AG04450 (cell line): ENCODE results near the gene LMBRD2. TPM values are rescaled to one million over a fixed set of nuclear protein-coding genes. Genes with fewer than 3 reads are reported as not detected.

ENCODE experiments used
- CTCF ChIA-PET: fragments of 300-600, 350-600 bp; formaldehyde crosslinking; extraction: SDS; loops from one replicate; lab custom pipeline; 2022; ENCODE audit warnings: antibody characterized with exemption, inconsistent platforms; lab: Charles Lee
- POLR2A ChIA-PET: fragments of 350-600 bp; formaldehyde crosslinking; extraction: SDS; loops from one replicate; lab custom pipeline; 2021; ENCODE audit warnings: antibody characterized with exemption, inconsistent platforms; lab: Yijun Ruan, JAX
- DNase-seq: peaks from one replicate; pipeline ENCODE4 v3.0.0-alpha.2; 2011; ENCODE audit warnings: low read depth, low spot score
- H3K27ac ChIP-seq: one replicate; pipeline ENCODE4 v1.5.1; 2012; ENCODE audit warnings: low read depth, low read length, control low read depth
- H3K27me3 ChIP-seq: one replicate; pipeline ENCODE4 v1.6.0; 2012; ENCODE audit warnings: low read length; ENCODE audit not compliant: control insufficient read depth, insufficient read depth
- H3K4me3 ChIP-seq: 2 replicates; pipeline ENCODE4 v1.5.1; 2011; ENCODE audit warnings: mild to moderate bottlenecking, low read depth, low read length, control low read depth
- H3K9me3 ChIP-seq: 2 replicates; pipeline ENCODE4 v1.5.1; 2012; ENCODE audit warnings: low read length; ENCODE audit not compliant: control insufficient read depth, insufficient read depth
- polyA plus RNA-seq: library from polyadenylated mRNA; depleted of rRNA; stranded (reverse); fragments of >200 nt; gene quantifications from 2 replicates; pipeline ENCODE4 v1.2.3, GENCODE V29; 2011
- TF ChIP-seq, protein P1 (sequence below): IDR thresholded peaks from 2 replicates; pipeline ENCODE4 v1.5.1; 2011; ENCODE audit warnings: low read depth, low read length, control low read depth, inconsistent platforms

LMBRD2 gene
- polyA plus RNA-seq, 1 experiment, result 5.3 TPM

DNA sequence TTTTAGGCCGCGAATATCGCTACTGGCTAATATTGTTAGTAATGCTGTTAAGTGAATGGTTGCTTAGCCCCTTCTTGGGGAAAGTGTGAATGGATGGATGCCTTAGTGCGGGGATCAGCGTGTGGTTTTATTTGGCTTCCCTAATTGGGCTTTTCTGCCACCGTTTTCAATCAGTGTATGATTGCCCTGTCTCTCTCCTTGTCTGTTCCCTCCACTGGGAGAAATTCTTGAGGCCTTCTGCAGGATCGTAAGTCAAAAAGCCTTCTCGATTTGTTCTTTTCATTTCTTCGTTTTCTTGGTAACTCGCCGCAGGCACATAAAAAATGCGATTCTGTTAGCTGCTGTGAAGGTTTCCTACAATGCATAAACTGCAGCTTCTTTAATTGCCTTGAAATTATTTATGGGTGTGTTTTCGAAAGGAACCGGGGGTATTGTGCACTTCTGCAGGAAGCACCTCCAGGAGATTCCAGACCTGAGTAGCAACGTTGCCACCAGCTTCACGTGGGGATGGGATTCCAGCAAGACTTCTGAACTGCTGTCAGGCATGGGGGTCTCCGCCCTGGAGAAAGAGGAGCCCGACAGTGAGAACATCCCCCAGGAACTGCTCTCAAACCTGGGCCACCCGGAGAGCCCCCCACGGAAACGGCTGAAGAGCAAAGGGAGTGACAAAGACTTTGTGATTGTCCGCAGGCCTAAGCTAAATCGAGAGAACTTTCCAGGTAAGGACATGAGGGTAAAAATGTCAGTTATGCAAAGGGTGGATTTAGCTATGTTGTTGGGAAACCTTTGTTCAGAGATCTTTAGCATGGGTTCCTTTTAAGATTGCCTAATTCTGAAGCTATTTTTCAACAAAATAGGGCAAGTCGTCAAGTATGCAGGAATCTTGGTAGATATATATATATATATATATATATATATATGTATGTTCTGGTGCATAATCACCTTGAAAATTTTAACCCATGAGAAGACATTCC lies 924 bp upstream of the LMBRD2 start:
- TF ChIP-seq, protein P1, sequence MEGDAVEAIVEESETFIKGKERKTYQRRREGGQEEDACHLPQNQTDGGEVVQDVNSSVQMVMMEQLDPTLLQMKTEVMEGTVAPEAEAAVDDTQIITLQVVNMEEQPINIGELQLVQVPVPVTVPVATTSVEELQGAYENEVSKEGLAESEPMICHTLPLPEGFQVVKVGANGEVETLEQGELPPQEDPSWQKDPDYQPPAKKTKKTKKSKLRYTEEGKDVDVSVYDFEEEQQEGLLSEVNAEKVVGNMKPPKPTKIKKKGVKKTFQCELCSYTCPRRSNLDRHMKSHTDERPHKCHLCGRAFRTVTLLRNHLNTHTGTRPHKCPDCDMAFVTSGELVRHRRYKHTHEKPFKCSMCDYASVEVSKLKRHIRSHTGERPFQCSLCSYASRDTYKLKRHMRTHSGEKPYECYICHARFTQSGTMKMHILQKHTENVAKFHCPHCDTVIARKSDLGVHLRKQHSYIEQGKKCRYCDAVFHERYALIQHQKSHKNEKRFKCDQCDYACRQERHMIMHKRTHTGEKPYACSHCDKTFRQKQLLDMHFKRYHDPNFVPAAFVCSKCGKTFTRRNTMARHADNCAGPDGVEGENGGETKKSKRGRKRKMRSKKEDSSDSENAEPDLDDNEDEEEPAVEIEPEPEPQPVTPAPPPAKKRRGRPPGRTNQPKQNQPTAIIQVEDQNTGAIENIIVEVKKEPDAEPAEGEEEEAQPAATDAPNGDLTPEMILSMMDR, result no peak
- no peak overlapping the region for H3K27ac ChIP-seq
- no peak for DNase-seq
- H3K9me3 ChIP-seq, result 0 out of 2 replicates have a peak, but pooled peaks cover 2% of the 10 kb centered on the region
- peak overlapping the region; percentile 82 for H3K4me3 ChIP-seq
- ChIA-PET POLR2A (interaction anchor here (0.7 kb wide), 2 partner anchors 22 to 293 kb away, joined by 3 read pairs; no protein-coding TSS in a partner anchor), CTCF (interaction anchor here (0.6 to 3.7 kb wide), 9 partner anchors 17 to 155 kb away, joined by 3 to 31 read pairs (median 4); partner anchors contain the start of gene NADK2)
- no peaks in the 10 kb centered on the region for H3K27me3 ChIP-seq

DNA sequence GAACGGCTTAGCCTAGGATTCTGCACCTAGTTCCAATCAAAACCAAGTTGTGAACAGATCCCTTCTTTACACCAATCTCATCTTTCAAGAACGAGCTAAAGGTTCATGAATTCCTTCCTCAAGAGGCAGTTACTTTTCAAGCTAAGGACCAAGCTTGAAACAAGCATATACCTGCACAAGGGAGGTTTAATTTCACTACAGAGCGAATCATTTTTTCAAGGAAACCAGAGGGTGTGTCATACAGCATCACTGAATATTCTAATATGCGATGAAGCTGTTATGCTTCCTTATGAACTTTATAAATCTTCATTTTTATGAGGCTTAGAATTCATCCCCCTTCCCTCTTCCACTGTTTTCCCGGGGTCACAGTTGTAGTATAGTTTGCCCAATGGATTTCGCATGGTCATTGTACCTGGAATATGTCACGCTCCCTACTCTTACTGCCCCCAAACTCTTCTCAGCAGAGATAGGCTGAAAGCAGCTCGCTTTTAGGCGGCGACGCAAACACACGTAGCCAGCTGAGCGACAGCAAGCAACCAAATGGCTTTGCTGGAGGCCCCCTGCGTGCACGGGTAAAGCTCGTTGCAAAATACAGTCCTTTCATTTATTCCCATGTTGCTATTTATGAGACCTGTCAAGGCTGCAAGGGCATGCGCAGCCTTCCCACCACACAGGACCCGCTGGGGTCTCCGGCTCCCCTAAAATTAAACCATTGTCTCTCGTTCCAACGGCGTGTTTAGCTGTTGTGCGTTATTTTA lies 832 bp downstream of the LMBRD2 start:
- TF ChIP-seq, protein P1, result peak; percentile 15
- ChIA-PET CTCF (interaction anchor here (0.8 to 3.7 kb wide), 3 partner anchors 27 to 545 kb away, joined by 3 to 31 read pairs (median 4); no protein-coding TSS in a partner anchor), POLR2A (interaction anchor here (0.6 to 1.5 kb wide), 2 partner anchors 19 to 91 kb away, joined by 5 read pairs; partner anchors contain the start of gene NADK2)
- Histone ChIP-seq H3K27me3 (no peaks in the 10 kb centered on the region), H3K9me3 (0 out of 2 replicates have a peak, but pooled peaks cover 2% of the 10 kb centered on the region), H3K4me3 (peak overlapping the region; percentile 84), H3K27ac (no peak overlapping the region)
- no peak for DNase-seq

DNA sequence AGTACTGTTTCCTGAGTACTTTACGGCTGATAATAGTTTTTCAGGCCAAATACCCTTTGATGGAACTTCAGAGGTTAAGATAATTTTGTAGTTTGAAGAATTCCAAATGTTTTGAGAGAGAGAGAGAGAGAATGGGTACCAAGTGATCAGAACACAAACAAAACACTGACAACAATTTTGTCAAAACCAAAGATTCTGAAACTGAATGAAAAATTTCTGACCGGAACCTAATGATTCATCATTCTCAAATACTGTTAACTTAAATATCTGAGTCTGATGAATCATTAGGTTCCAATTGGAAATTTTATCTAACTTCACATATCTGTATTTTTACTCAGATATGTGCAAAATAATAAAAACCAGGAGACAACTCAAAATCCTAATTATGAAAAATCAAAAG lies 4.0 kb downstream of the LMBRD2 start:
- Histone ChIP-seq H3K27me3 (no peaks in the 10 kb centered on the region), H3K9me3 (0 out of 2 replicates have a peak, but pooled peaks cover 2% of the 10 kb centered on the region), H3K27ac (no peak overlapping the region), H3K4me3 (no peak overlapping the region)
- CTCF ChIA-PET, result interaction anchor here (1.0 kb wide), 1 partner anchor 69 kb away, joined by 5 read pairs; no protein-coding TSS in a partner anchor
- POLR2A ChIA-PET, result no interaction called here
- no peak for DNase-seq
- TF ChIP-seq, protein P1, result no peak

DNA sequence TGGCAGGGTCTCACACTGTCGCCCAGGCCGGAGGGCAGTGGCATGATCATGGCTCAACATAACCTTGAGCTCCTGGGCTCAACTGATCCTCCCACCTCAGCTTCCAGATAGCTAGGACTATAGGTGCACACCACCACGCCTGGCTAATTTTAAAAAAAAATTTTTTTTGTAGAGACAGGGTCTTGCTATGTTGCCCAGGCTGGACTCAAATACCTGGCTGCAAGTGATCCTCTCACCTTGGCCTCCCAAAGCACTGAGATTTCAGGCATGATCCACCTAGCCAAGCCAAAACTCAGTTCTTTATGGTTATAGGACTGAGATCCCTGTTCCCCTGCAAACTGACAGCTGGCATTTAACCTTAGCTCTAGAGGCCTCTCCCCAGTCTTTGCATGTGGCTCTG lies 5.3 kb downstream of the LMBRD2 start:
- no peak for DNase-seq
- 0 out of 2 replicates have a peak, but pooled peaks cover under 1% of the 10 kb centered on the region for H3K9me3 ChIP-seq
- H3K27me3 ChIP-seq, result no peaks in the 10 kb centered on the region
- ChIA-PET POLR2A (no interaction called here), CTCF (interaction anchor here (1.0 to 1.9 kb wide), 2 partner anchors 67 to 160 kb away, joined by 4 to 8 read pairs; no protein-coding TSS in a partner anchor)
- no peak overlapping the region for H3K4me3 ChIP-seq
- TF ChIP-seq, protein P1, result no peak
- no peak overlapping the region for H3K27ac ChIP-seq
